HG03095 (cell line): ENCODE data around the gene ZSCAN5B.
"Not testable (repeated sequence)": the region's sequence is repeated elsewhere in the genome, so short reads cannot be mapped to it uniquely, and the experiment has no call there.

Source experiments
- ATAC-seq: cut with Tn5 transposase; IDR thresholded peaks from one replicate; pipeline ENCODE4 v1.9.1; 2021; ENCODE audit warnings: moderate library complexity; ENCODE audit not compliant: unreplicated experiment

ZSCAN5B gene, protein sequence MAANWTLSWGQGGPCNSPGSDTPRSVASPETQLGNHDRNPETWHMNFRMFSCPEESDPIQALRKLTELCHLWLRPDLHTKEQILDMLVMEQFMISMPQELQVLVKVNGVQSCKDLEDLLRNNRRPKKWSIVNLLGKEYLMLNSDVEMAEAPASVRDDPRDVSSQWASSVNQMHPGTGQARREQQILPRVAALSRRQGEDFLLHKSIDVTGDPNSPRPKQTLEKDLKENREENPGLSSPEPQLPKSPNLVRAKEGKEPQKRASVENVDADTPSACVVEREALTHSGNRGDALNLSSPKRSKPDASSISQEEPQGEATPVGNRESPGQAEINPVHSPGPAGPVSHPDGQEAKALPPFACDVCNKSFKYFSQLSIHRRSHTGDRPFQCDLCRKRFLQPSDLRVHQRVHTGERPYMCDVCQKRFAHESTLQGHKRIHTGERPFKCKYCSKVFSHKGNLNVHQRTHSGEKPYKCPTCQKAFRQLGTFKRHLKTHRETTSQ

DNA sequence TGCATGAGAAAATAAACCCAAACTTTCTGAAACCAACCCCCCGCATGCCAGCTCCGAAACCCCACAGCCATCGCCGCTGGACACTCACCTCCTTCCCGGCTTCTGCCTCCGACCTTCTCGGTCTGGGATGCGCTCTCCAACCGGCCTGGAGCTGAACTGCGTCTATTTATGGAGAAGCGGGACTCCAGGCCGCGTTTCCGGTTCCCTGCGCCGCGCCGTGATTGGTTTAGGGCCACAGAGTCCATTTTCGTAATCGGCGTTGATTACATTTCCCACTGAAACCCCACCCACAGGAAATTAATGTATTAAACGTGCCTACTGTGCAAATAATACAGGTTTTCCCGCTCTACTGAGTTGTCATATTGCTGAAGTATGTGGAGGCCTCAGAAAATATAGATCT is at the start of gene ZSCAN5B:
ZSCAN5B (minus strand) TSS at position 138 of the 400 bp plus-strand sequence. CDS start 4,731 bp downstream, outside the sequence.
- ATAC-seq: not testable (repeated sequence)

DNA sequence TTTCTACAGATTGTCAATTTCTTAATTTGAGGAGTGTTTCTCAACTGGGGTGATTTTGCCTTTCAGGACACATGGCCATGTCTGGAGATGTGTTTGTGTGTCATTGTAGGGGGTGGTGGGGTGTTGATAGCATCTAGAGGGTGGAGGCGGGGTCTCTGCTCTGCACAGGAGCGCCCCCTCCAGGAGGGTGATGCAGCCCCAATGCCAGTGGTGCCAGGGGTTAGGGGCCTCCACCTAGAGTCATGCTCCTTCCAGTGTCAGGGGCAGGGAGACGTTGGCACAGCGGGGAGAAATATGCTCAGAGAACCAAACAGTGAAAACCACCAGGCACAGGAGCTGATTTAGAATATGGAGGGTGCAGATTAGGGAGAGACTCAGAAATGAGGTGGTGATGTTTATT is 48.2 kb upstream of the ZSCAN5B start:
- ATAC-seq: not testable (repeated sequence)

DNA sequence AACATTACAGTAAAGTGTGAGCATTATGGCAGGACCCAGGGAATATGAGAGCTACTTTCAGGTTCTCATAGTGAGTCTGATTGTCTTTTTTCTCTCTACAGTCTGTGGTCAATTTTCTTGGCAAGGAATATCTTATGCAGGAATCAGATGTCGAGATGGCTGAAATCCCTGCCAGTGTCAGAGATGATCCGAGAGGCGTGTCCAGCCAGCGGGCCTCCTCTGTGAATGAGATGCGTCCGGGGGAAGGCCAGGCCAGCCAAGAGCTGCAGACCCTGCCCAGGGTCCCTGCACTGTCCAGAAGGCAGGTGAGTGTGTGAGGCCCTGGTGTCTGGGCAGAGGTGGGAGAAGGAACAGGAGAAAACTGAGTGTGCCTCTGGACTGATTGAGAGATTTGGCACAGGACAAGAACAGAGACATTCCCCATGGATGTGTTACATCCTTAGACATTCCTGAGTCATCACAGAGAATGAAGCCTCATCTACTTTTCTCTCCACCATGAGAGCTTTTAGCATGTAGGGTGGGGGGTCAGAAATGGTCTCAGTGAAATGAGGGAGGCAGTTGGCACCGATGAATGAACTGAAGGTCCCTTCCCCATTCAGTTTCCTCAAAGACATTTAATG is 47.6 kb upstream of the ZSCAN5B start:
- ATAC-seq: no peak

DNA sequence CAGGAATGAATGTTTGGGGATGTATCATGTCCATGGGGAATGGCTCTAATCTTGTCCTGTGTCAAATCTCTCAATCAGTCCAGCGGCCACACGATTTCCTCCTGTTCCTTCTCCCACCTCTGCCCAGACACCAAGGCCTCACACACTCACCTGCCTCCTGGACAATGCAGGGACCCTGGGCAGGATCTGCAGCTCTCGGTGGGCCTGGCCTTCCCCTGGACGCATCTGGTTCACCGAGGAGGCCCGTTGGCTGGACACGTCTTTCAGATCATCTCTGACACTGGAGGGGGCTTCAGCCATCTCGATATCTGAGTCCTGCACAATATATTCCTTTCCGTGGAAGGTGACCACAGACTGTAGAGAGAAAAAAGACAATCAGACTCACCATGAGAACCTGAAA is 25.9 kb upstream of the ZSCAN5B start:
- ATAC-seq: no peak

DNA sequence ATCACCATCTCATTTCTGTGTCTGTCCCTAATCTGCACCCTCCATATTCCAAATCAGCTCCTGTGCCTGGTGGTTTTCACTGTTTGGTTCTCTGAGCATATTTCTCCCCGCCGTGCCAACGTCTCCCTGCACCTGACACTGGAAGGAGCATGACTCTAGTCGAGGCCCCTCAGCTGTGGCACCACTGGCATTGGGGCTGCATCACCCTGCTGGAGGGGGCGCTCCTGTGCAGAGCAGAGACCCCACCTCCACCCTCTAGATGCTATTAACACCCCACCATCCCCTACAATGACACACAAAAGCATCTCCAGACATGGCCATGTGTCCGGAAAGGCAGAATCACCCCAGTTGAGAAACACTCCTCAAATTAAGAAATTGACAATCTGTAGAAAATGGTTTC is 25.3 kb upstream of the ZSCAN5B start:
- no peak for ATAC-seq

DNA sequence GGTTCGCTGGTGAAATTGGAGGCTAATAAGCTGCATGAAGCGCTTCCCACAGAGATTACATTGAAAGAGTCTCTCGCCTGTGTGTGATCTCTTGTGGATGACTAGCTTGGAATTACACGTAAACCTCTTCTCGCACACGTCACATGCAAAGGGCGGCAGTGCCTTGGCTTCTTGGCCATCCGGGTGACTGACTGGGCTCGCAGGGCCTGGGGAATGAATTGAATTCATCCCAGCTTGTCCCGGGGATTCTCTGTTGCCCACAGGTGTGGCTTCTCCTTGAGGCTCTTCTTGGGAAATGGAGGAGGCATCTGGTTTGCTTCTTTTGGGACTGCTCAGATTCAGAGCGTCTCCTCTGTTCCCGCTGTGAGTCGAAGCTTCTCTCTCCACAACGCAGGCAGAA is 24.3 kb upstream of the ZSCAN5B start:
- no peak for ATAC-seq

DNA sequence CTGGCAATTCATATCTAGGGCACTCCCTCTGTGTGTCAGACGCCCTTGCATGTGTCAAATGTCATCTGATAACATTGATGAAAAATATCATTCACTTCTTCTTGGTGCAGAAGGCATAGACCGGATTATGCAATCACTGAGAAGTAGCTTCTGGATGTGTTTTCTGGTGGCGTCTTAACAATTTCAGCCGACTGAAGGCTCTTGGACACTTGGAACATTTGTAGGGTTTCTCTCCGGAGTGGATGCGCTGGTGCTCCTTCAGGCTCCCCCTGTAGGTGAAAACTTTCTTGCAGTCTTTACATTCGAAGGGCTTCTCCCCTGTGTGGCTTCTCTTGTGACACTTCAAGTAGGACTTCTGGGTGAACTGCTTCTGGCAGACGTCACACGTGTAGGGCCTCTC is 23.9 kb upstream of the ZSCAN5B start:
- not testable (repeated sequence) for ATAC-seq

DNA sequence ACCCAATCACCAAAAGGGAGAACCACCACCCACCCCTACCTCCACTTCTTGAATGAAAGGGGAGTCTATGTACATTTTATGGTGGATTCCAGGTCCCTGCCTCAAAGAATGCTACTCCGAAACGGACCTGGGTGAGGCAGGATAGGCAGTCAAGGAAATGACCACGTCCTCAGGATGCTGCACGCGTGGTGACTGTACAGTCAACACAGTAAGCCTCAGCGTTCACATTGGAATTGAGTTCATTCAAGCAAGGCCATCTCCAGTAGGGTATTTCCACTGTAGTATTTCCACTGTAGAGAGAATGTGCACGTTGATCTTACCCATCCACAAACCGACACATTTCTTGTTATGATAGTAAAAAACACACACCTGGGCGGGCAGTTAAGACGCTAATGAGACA is 21.4 kb upstream of the ZSCAN5B start:
- ATAC-seq: no peak

DNA sequence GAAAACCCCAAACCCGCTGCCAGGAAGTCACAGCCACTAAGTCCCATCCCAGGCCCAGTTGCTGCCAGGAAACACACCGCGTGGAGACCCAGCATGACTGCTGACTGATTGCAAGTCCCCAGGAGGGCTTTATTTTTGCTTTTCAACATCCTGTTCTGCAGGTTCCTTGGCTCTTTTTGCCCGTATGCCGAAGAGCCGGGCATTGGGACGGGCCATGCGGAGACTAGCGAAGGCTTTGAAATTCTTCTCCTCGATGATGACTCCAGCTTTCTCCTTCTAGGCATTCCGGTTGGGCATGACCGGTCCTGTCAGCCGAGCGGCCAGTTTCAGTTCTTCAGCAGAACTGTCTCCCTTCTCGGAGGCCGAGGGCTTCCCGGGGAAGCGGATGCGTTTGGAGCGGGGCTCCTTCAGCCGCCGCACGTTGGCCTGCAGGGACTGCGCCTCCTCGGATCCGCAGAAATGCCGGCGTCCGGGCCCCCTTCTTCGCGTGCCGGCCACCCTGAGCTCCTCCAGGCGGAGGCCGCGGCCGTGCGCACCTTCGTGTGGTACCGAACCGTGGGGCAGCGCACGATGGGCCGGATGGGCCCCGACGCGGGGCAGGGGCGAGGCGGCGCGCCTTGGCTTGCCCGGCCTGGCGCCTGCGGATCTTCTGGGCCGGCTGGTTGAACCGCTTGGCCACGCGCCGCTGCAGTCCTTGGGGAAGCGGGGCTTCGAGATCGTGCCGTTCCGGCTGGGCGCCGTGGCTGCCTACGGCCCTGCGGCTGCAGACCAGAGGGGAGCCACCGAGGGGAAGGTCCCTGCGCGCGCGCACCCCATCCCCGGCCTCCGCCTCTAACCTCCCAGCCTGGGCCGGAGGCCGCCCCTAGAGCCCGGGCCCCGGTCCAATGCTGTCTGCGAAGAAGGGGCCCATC is 19.7 kb upstream of the ZSCAN5B start:
- no peak for ATAC-seq

DNA sequence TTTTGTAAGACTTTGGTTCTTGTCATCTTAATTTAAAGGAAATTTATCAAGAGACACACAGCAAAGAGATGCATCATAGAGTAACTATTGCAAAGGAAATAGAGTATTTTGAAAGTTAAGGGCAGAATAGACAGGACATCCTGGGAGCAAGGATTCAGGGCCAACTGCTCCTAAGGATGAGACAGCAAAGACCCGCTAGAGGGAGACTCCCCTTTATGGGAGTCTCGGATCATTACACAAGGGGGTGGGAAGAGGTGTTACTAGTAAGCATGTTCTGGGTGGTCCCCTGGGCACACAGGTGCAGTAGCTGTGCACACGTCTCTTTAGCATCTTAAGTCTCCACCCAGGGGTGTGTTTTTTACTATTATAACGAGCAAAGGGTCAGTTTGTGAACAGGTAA is 14.1 kb upstream of the ZSCAN5B start:
- ATAC-seq: no peak

DNA sequence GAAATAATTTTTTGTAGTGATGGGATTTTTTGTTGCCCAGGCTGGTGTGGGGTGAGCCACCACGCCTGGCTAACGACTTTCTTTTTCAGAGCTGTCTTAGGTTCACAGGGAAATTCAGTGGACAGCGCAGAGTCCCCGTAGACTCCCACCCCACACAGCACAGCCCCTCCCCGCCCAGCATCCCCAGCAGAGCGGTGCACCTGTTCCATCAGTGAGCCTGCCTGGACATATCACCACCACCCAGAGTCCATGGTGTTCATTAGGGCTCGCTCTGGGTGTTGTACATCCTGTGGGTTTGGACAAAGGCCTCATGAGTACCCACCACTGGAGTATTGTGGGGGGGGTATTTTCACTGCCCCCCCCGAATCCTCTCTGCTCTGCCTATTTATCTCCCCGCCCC is 12.5 kb upstream of the ZSCAN5B start:
- ATAC-seq: not testable (repeated sequence)

DNA sequence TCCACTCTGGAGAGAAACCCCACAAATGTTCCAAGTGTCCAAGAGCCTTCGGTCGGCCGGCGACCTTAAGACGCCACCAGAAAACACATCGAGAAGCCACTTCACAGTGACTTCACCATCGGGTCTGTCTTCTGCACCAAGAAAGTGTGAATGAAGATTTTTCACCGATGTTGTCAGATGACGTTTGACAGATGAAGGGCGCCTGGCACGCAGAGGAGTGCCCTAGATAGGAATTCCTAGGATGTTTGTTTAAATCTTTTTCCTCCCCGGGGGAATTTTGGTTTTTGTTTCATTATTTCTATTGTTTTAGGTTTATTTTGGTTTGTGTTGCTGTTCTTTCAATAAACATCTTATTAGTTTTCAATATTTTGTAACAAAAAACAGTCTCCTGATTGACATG is 11.5 kb upstream of the ZSCAN5B start:
- ATAC-seq: no peak

DNA sequence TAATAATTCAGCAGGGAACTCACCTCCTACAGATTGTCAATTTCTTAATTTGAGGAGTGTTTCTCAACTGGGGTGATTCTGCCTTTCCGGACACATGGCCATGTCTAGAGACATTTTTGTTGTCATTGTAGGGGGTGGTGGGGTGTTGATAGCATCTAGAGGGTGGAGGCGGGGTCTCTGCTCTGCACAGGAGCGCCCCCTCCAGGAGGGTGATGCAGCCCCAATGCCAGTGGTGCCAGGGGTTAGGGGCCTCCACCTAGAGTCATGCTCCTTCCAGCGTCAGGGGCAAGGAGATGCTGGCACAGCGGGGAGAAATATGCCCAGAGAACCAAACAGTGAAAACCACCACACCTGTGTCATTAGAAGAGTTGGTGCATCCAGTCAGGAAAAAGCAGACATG is 10.0 kb upstream of the ZSCAN5B start:
- not testable (repeated sequence) for ATAC-seq

DNA sequence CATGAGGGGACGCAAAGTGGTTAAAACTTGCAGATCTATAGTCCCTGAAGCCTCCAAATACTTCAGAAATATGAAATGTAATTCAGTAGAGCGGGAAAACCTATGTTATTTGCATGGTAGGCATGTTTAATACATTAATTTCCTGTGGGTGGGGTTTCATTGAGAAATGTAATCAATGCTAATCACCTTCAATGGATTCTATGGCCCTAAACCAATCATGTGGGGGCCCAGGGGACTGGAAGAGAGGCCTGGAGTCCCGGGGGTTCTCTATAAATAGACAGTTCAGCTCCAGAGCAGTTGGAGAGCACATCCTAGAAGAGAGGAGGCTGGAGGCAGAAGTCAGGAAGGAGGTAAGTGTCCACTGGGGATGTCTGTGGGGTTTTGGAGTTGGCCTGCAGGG is 4.4 kb upstream of the ZSCAN5B start, which contains the start of gene ZSCAN5C:
ZSCAN5C (plus strand) TSS at position 301 of the 400 bp plus-strand sequence. CDS start 3,641 bp downstream, outside the sequence.
- no peak for ATAC-seq

DNA sequence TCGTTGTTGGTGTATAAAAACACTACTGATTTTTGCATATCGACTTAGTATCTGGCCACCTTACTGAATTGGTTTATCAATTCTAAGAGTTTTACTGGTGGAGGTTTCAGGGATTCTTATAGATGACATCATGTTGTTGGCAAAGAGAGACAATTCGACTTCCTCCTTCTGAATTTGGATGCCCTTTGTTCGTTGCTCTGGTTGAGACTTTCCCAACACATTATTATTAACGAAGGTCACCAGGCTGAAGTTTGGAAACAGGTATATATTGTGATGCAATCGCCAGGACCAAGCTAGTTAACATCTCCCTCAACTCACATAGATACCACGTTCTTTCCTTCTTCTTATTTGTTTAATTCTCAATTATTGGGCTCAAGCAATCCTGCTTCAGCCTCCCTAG is 2.1 kb upstream of the ZSCAN5B start:
- no peak for ATAC-seq

DNA sequence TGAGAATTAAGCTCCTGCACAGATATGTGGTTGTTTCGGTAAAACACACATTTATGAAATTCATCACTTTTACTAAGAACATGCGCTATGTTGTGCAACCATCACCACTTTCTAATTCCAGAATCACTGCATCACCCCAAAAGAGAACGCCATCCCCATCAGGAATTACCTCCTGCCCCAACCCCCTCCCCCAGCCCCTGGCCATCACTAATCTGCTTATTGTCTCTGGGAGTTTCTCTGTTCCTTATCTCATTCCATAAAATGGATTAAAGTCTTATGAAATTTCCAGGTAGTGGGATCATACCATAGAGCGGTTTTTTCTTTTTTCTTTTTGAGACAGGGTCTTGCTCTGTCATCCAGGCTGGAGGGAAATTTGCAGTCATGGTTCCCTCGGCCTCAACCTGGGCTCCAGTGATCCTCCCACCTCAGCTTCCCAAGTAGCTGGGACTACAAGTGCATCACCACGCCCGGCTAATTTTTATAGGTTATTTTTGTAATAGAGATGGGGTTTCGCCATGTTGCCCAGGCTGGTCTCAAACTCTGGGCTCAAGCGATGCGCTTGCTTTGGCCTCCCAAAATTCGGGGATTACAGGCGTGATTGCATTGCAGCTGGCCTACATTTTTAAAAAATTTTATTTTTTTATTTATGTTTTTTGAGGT is 3.5 kb downstream of the ZSCAN5B start:
- ATAC-seq: no peak

DNA sequence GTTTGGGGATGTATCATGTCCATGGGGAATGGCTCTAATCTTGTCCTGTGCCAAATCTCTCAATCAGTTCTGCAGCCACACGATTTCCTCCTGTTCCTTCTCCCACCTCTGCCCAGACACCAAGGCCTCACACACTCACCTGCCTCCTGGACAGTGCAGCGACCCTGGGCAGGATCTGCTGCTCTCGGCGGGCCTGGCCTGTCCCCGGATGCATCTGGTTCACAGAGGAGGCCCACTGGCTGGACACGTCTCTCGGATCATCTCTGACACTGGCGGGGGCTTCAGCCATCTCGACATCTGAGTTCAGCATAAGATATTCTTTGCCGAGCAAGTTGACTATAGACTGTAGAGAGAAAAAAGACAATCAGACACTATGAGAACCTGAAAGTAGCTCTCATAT is 5.9 kb downstream of the ZSCAN5B start:
- ATAC-seq: no peak

DNA sequence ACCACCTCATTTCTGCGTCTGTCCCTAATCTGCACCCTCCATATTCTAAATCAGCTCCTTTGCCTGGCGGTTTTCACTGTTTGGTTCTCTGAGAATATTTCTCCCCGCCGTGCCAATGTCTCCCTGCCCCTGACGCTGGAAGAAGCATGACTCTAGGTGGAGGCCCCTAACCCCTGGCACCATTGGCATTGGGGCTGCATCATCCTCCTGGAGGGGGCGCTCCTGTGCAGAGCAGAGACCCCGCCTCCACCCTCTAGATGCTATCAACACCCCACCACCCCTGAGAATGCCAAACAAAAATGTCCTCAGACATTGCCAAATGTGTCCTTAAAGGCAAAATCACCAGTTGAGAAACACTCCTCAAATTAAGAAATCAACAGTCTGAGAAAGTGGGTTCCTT is 6.5 kb downstream of the ZSCAN5B start:
- ATAC-seq: no peak

DNA sequence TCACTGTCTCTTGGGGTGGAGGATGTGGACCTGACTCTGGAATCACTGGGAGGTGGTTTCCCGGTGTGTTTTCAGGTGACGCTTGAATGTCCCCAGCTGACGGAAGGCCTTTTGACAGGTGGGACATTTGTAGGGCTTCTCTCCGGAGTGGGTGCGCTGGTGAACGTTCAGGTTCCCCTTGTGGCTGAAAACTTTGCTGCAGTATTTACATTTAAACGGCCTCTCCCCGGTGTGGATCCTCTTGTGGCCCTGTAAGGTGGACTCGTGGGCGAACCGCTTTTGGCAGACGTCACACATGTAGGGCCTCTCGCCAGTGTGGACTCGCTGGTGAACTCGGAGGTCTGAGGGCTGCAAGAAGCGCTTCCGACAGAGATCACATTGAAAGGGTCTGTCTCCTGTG is 7.8 kb downstream of the ZSCAN5B start:
- ATAC-seq: no peak

DNA sequence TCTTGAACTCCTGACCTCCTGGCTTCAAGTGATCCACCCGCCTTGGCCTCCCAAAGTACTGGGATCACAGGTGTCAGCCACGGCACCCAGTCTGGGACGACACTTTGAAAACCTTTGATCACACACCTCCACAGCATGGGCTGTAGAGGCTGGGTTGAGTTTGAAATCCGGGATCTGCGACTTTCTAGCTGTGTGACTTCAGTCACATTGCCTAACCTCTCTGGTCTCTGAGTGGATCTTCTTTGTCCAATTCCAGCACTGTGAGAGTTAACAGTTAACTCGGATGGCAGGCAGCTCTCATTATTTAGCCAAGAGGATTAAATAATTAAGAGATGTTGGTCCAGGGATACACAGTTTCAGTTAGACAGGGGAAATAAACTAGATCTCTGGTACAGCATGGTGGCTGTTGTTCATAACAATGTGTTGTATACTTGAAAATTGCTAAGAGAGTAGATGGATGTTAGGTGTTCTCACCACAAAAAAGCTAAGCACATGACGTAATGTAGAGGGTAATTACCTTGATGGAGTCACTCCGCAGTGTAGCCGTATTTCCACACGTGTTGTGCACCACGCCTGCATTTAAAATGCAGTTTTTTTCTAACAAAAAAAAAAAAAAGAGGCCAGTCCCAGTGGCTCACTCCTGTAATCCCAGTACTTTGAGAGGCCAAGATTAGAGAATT is 19.9 kb downstream of the ZSCAN5B start:
- no peak for ATAC-seq
